HCT116 (cell line): ENCODE data around the gene PAXIP1. TPM values are rescaled to one million over a fixed set of nuclear protein-coding genes. Genes with fewer than 3 reads are reported as not detected.

Source experiments
- ATAC-seq: fragments of 200-7000 bp; cut with Tn5 transposase; 2 replicates; pipeline ENCODE4 v1.9.1; 2020; ENCODE audit warnings: mild to moderate bottlenecking, moderate library complexity
- BruUV-seq: library from RNA; stranded (reverse); fragments of 400-500 nt; replicated peaks from 2 replicates; lab custom pipeline; 2021; lab: Mats Ljungman, UMichigan
- CTCF ChIA-PET: fragments of 300-600 bp; sonication (Branson Sonifier 250); formaldehyde crosslinking; loops from one replicate; lab custom pipeline; 2021; ENCODE audit warnings: antibody characterized with exemption; lab: Charles Lee
- POLR2A ChIA-PET: fragments of 300-600, 350-600 bp; sonication (Branson Sonifier 250); formaldehyde crosslinking; loops from one replicate; lab custom pipeline; 2021; ENCODE audit warnings: antibody characterized with exemption; lab: Charles Lee
- RAD21 ChIA-PET, 2 experiments: fragments of 300-600 bp; sonication (Branson Sonifier 250); formaldehyde crosslinking; loops; one replicate each; lab custom pipeline; 2023; ENCODE audit warnings: low total read pairs in 2 of 2; ENCODE audit not compliant: uncharacterized antibody in 2 of 2, unreplicated experiment in 2 of 2, low non-redundant PET in 1 of 2; lab: Charles Lee
- DNase-seq: peaks from one replicate; pipeline ENCODE4 v3.0.0-alpha.2; 2010; ENCODE audit warnings: low read depth, low spot score
- H2AFZ ChIP-seq: fragments of 200-600 bp; shearing (Covaris generic), sonication (generic); 2 replicates; pipeline ENCODE4 v1.6.1; 2017; ENCODE audit warnings: low read depth, mixed run types, mixed read lengths, antibody characterized with exemption, low read length; ENCODE audit not compliant: poor library complexity, severe bottlenecking
- H3K27ac ChIP-seq: 2 replicates; pipeline ENCODE4 v1.5.1; 2012; ENCODE audit warnings: low read depth, low read length
- H3K27me3 ChIP-seq: fragments of 200-600 bp; sonication (generic); 2 replicates; pipeline ENCODE4 v1.6.1; 2016; ENCODE audit warnings: mixed run types, low read length, mixed read lengths; ENCODE audit not compliant: insufficient read depth
- H3K36me3 ChIP-seq, 2 experiments: fragments of 200-500 bp in 1 of 2; fragments of 200-600 bp in 1 of 2; sonication (Bioruptor generic) in 1 of 2; sonication (generic) in 1 of 2; 2 replicates each; pipeline versions ENCODE4 v1.5.1 to v1.6.1; 2014 to 2016; ENCODE audit warnings: low read length in 2 of 2, inconsistent platforms in 1 of 2, mixed read lengths in 1 of 2, mixed run types in 1 of 2; ENCODE audit not compliant: insufficient read depth in 2 of 2, control insufficient read depth in 1 of 2
- H3K4me1 ChIP-seq, 2 experiments: fragments of 200-600 bp in 1 of 2; sonication (generic) in 1 of 2; 2 replicates each; pipeline versions ENCODE4 v1.5.1 to v1.6.1; 2012 to 2017; ENCODE audit warnings: low read length in 2 of 2, inconsistent platforms in 1 of 2, mild to moderate bottlenecking in 1 of 2, mixed read lengths in 1 of 2, mixed run types in 1 of 2, moderate library complexity in 1 of 2; ENCODE audit not compliant: insufficient read depth in 2 of 2, control insufficient read depth in 1 of 2
- H3K4me2 ChIP-seq: fragments of 200-600 bp; sonication (generic); 2 replicates; pipeline ENCODE4 v1.6.1; 2017; ENCODE audit warnings: mixed run types, low read length, mixed read lengths
- H3K4me3 ChIP-seq, 2 experiments: fragments of 200-600 bp in 1 of 2; sonication (generic) in 1 of 2; replicated peaks in 1 of 2; 2 replicates each; pipeline ENCODE4 v1.5.1; 2011 to 2016; ENCODE audit warnings: low read length in 2 of 2, control low read depth in 1 of 2, low read depth in 1 of 2, mild to moderate bottlenecking in 1 of 2, mixed read lengths in 1 of 2, mixed run types in 1 of 2
- H3K79me2 ChIP-seq: fragments of 200-600 bp; sonication (generic); 2 replicates; pipeline ENCODE4 v1.6.1; 2017; ENCODE audit warnings: mild to moderate bottlenecking, mixed run types, low read length, moderate library complexity, mixed read lengths; ENCODE audit not compliant: insufficient read depth
- H3K9ac ChIP-seq: fragments of 200-600 bp; sonication (generic); 2 replicates; pipeline ENCODE4 v1.6.1; 2016; ENCODE audit warnings: low read length, mixed read lengths
- H3K9me2 ChIP-seq: fragments of 200-600 bp; sonication (generic), shearing (Covaris generic); 2 replicates; pipeline ENCODE4 v1.6.1; 2017; ENCODE audit warnings: mixed run types, mild to moderate bottlenecking, moderate library complexity; ENCODE audit not compliant: insufficient read depth
- H3K9me3 ChIP-seq, 2 experiments: fragments of 200-500 bp in 1 of 2; fragments of 200-600 bp in 1 of 2; sonication (Bioruptor generic) in 1 of 2; sonication (generic) in 1 of 2; 2 replicates each; pipeline ENCODE4 v1.6.1; 2014 to 2017; ENCODE audit warnings: low read length in 2 of 2, mixed read lengths in 2 of 2, inconsistent platforms in 1 of 2, low read depth in 1 of 2, mild to moderate bottlenecking in 1 of 2, mixed run types in 1 of 2, moderate library complexity in 1 of 2; ENCODE audit not compliant: control insufficient read depth in 1 of 2, insufficient read depth in 1 of 2
- H4K20me1 ChIP-seq: fragments of 200-600 bp; sonication (generic), shearing (Covaris generic); 2 replicates; pipeline ENCODE4 v1.6.1; 2017; ENCODE audit warnings: mixed run types, mild to moderate bottlenecking, moderate library complexity; ENCODE audit not compliant: insufficient read depth
- CBX3 ChIP-seq: IDR thresholded peaks from 2 replicates; pipeline ENCODE4 v1.6.1; 2012; ENCODE audit warnings: low read depth
- ELF1 ChIP-seq: IDR thresholded peaks from 2 replicates; pipeline ENCODE4 v1.6.1; 2012; ENCODE audit warnings: low read depth, borderline replicate concordance
- REST ChIP-seq: IDR thresholded peaks from 2 replicates; pipeline ENCODE4 v1.6.1; 2012; ENCODE audit warnings: low read depth
- YY1 ChIP-seq: IDR thresholded peaks from 2 replicates; pipeline ENCODE4 v1.6.1; 2011; ENCODE audit warnings: low read length, low read depth, moderate library complexity, mild to moderate bottlenecking; ENCODE audit not compliant: insufficient replicate concordance; ENCODE audit errors: extremely low read depth
- intact Hi-C: fragments of 100-400 bp; cut with micrococcal nuclease; formaldehyde crosslinking; loops from 2 replicates; pipeline ENCODE4 v1.10.0; 2022
- total RNA-seq: library from RNA; stranded (reverse); gene quantifications from one replicate; pipeline ENCODE4 v1.2.1, GENCODE V29; 2021; ENCODE audit not compliant: unreplicated experiment

The PAXIP1 gene
- total RNA-seq, 1 experiment from 2014 or later, result 20.4 TPM

GRCh38 chr7:154916856-154917807, 85.8 kb downstream of the PAXIP1 start:
- H3K9me2 ChIP-seq, result no peaks in the 10 kb centered on the region
- TF ChIP-seq REST, result no peak
- TF ChIP-seq, all 23 proteins: peak for 0
- BruUV-seq, result no TSS peak
- DNase-seq, result no peak
- Histone ChIP-seq H3K79me2 (no peaks in the 10 kb centered on the region), H3K9ac (no peak overlapping the region), H3K4me2 (no peak overlapping the region), H3K9me3 (no peaks in the 10 kb centered on the region), H3K4me1 (no peaks in the 10 kb centered on the region; a peak in 1 of 4 replicates), H4K20me1 (no peaks in the 10 kb centered on the region), H3K27me3 (0 out of 2 replicates have a peak, but pooled peaks cover 3% of the 10 kb centered on the region), H3K27ac (no peak overlapping the region), H3K36me3 (no peaks in the 10 kb centered on the region), H3K4me3 (no peak overlapping the region), H2AFZ (no peak overlapping the region)
- ChIA-PET RAD21 (no interaction called here), CTCF (interaction anchor here (1.3 kb wide), 1 partner anchor 10 kb away, joined by 4 read pairs; no protein-coding TSS in a partner anchor), POLR2A (no interaction called here)
- ATAC-seq, result no peak
- intact Hi-C loops, result no loop called here

- no peak for ATAC-seq
- CTCF ChIA-PET, result interaction anchor here (1.3 kb wide), 1 partner anchor 11 kb away, joined by 4 read pairs; no protein-coding TSS in a partner anchor
- Histone ChIP-seq H3K27me3 (0 out of 2 replicates have a peak, but pooled peaks cover 3% of the 10 kb centered on the region), H4K20me1 (no peaks in the 10 kb centered on the region), H3K4me3 (no peak overlapping the region), H3K9ac (no peak overlapping the region), H3K79me2 (no peaks in the 10 kb centered on the region), H3K9me2 (no peaks in the 10 kb centered on the region), H2AFZ (no peak overlapping the region), H3K4me2 (no peak overlapping the region), H3K9me3 (no peaks in the 10 kb centered on the region), H3K36me3 (no peaks in the 10 kb centered on the region), H3K27ac (no peak overlapping the region), H3K4me1 (no peaks in the 10 kb centered on the region; a peak in 1 of 4 replicates)
- RAD21 ChIA-PET, result no interaction called here
- no peak for DNase-seq
- TF ChIP-seq CBX3, result no peak
- TF ChIP-seq YY1, result no peak
- no peak for TF ChIP-seq ELF1
- intact Hi-C loops, result no loop called here
- POLR2A ChIA-PET, result no interaction called here
- BruUV-seq, result no TSS peak
Observed at GRCh38 chr7:154916381-154916780, 86.5 kb downstream of the PAXIP1 start.
